NCI-H2196 (cell line): ENCODE measurements around the gene MCRS1.

Experiments
- DNase-seq: peaks from one replicate; lab custom pipeline; 2025; ENCODE audit not compliant: unreplicated experiment; lab: John Stamatoyannopoulos, UW

MCRS1 gene

GRCh38 chr12:49583366-49584094 lies 15.6 kb upstream of the MCRS1 start:
- no peak for DNase-seq

DNA sequence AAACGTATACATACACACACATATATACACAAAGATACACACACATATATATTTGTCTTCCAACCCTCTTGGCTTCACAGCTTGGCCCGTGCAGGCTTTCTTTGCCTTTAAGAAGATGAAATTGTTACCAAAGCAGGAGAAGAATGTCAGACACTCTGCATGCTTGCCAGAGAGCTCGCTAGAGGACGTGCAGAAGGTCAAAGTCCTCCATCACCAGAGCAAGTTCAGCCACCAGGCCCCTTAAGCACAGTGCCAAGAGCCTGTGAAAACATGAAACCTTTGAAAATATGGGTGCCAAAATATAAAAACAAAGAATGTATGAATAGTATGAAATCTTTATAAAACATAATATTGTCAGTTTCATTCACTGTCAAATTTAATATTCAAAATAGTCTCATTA lies 14.9 kb upstream of the MCRS1 start:
- no peak for DNase-seq

- DNase-seq, result no peak
These were observed 14.3 kb upstream of the MCRS1 start for GRCh38 chr12:49582201-49582600.

GRCh38 chr12:49580572-49581535 lies 12.9 kb upstream of the MCRS1 start:
- DNase-seq, result peak; percentile 91

- DNase-seq, result no peak
These were observed 10.7 kb upstream of the MCRS1 start for GRCh38 chr12:49578471-49579112.

- no peak for DNase-seq
These were observed 9.8 kb upstream of the MCRS1 start for GRCh38 chr12:49577589-49578315.

- DNase-seq, result no peak
These were observed 660 bp upstream of the MCRS1 start for GRCh38 chr12:49568442-49569162.

DNA sequence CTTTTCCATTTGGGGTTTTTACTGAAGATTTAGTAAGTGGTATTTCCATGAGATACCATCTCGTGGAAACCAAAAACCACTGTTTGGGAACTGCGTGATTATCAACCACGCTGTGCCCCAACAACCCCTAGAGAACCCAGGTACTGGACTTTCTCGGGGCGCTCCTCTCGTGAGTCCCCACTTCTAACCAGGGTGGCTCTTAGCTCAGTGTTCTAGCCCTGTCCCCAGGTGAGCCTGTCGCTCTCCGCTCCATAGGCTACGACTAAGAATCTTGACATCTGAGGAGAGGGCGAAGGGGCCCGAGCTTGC lies 686 bp downstream of the MCRS1 start:
- DNase-seq, result no peak

DNA sequence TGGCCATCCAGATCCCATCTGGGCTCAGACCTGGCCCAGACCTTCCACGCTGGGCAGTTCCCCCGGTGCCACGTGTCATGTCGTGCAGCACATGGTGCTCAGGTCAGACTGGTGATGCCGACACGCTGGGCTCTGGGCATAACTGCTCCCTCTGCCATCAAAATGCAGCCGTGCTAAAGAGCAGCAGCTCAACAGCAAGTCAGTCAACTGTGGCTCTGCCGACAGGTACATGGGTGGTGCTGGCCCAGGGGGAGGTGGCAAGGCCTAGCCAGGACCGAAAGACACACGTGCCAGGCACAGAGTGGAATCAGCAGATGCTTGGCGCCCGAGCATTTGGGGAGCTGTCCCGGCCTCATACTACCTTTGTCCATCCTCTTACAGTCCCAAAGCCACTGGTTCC lies 1.6 kb downstream of the MCRS1 start:
- DNase-seq, result no peak

GRCh38 chr12:49565406-49566265 lies 2.3 kb downstream of the MCRS1 start:
- DNase-seq, result no peak

GRCh38 chr12:49564686-49565405 lies 3.1 kb downstream of the MCRS1 start:
- DNase-seq, result no peak

DNA sequence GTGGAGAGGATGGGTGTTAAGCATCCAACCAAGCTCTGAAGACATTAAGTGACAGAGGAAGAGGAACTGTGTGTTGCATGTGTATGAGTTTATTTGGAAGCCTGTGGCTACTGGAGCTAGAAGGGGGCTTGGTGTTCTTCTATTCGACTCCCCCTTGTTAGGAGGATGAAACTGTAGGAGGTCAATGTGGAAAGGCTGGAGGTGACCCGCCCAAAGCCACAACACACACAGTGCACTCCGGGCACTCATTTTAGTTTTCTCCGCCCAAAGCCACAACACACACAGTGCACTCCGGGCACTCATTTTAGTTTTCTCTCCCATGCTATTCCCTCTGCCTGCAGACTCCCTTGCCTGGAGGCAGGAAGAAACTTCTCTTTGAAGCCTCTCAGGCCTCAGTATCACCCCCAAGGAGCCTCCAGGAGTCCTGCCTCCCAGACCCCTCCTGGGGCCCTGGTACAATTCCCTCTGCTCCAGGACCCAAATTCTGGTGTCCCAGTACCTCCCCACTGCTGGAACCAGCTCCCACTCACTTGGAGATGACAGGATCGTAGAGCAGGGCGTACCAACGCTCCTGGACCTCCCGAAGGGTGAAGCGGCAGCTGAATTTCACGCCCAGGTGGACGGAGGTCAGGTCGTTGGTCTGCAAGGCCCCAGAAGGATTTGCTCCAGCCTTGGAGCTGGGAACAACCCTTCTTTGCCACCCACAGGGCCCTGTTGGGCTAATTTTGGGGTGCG lies 3.8 kb downstream of the MCRS1 start:
- no peak for DNase-seq

- no peak for DNase-seq
These were observed 5.1 kb downstream of the MCRS1 start for GRCh38 chr12:49562831-49563230.

DNA sequence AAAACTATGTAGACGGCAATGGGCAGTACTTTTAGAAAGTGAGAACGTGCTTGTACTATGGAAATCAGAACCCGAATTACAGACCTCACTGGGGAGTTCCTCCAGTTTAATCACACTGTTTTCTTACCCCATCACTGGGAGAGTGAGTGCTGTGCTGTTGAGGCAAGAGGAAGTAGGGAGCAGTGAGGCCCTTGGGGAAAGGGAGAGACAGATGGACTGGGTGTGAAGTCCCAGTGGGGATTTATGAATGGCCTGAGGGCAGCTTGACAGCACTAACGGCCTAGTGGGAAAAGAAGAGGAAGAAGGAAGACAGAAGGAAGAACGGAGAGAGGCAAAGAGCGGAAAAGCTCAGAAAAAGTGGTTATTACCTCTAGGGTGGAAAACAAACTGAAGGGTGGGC lies 5.7 kb downstream of the MCRS1 start:
- DNase-seq, result no peak

GRCh38 chr12:49560695-49561094 lies 7.2 kb downstream of the MCRS1 start:
- DNase-seq, result no peak

- no peak for DNase-seq
These were observed 8.8 kb downstream of the MCRS1 start for GRCh38 chr12:49559011-49559675.

DNA sequence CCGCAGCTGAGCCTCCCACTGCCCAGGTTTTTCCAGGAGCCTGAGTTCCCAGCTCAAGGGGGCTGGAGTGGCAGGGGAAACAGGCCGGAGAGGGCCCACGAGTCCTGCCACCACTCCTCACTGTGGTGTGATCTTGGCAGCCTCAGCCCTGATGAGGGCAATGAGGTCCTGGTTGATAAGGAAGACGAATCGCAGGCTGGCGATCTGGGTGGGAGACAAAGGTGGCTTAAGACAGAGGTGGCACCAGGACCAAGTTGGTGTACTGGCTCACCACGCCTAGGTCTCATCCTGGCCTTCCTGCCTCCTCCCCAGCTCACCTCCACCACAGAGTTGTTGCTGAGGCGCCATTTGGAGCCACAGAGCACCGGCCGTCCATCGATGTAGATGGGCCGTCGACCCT lies 9.4 kb downstream of the MCRS1 start:
- DNase-seq, result no peak

GRCh38 chr12:49557917-49558215 lies 10.1 kb downstream of the MCRS1 start:
- peak; percentile 39 for DNase-seq
